DMS153 treated with DMSO at 0.1 percent for 48 hours (cell line): Measurements from ENCODE around the gene TNS4.

ENCODE experiments used
- DNase-seq: peaks from one replicate; lab custom pipeline; 2025; ENCODE audit not compliant: unreplicated experiment; lab: John Stamatoyannopoulos, UW

The TNS4 gene

GRCh38 chr17:40517286-40517662 lies 15.9 kb upstream of the TNS4 start:
- no peak for DNase-seq

- no peak for DNase-seq
Observed at GRCh38 chr17:40516581-40517285, 15.3 kb upstream of the TNS4 start.

- no peak for DNase-seq
Observed at GRCh38 chr17:40515491-40516041, 14.1 kb upstream of the TNS4 start.

GRCh38 chr17:40515011-40515410 lies 13.6 kb upstream of the TNS4 start:
- no peak for DNase-seq

GRCh38 chr17:40514013-40514875 lies 12.8 kb upstream of the TNS4 start:
- DNase-seq = no peak

GRCh38 chr17:40511667-40512220 lies 10.3 kb upstream of the TNS4 start:
- DNase-seq = no peak

- no peak for DNase-seq
Observed at GRCh38 chr17:40511136-40511535, 9.7 kb upstream of the TNS4 start.

GRCh38 chr17:40510328-40510648 lies 8.9 kb upstream of the TNS4 start:
- no peak for DNase-seq

- no peak for DNase-seq
Observed at GRCh38 chr17:40509626-40510327, 8.4 kb upstream of the TNS4 start.

GRCh38 chr17:40506786-40507185 lies 5.4 kb upstream of the TNS4 start:
- no peak for DNase-seq

GRCh38 chr17:40503154-40503553 lies 1.7 kb upstream of the TNS4 start:
- DNase-seq = no peak

GRCh38 chr17:40502716-40503115 lies 1.3 kb upstream of the TNS4 start:
- DNase-seq = no peak

GRCh38 chr17:40500709-40501108 lies 714 bp downstream of the TNS4 start:
- no peak for DNase-seq

GRCh38 chr17:40500190-40500589 lies 1.2 kb downstream of the TNS4 start:
- no peak for DNase-seq

- DNase-seq = peak; percentile 67
Observed at GRCh38 chr17:40499551-40500189, 1.8 kb downstream of the TNS4 start.

GRCh38 chr17:40498281-40499084 lies 2.9 kb downstream of the TNS4 start:
- DNase-seq = peak; percentile 16

GRCh38 chr17:40497695-40498094 lies 3.7 kb downstream of the TNS4 start:
- no peak for DNase-seq

- DNase-seq = no peak
Observed at GRCh38 chr17:40496634-40497420, 4.6 kb downstream of the TNS4 start.

- no peak for DNase-seq
Observed at GRCh38 chr17:40496170-40496569, 5.3 kb downstream of the TNS4 start.
